H1 (cell line): ENCODE results near the gene RAB3GAP2. TPM values are rescaled to one million over a fixed set of nuclear protein-coding genes. Genes with fewer than 3 reads are reported as not detected.

Experiments used
- CTCF ChIA-PET: fragments of 300-600 bp; sonication (Branson Sonifier 250); formaldehyde crosslinking; loops from one replicate; lab custom pipeline; 2021; ENCODE audit not compliant: partially characterized antibody; lab: Charles Lee
- POLR2A ChIA-PET: fragments of 300-600 bp; sonication (Branson Sonifier 250); formaldehyde crosslinking; loops from one replicate; lab custom pipeline; 2021; ENCODE audit warnings: inconsistent platforms; ENCODE audit not compliant: partially characterized antibody; lab: Charles Lee
- DNase-seq, 2 experiments: peaks; one replicate each; pipeline versions ENCODE4 v3.0.0 to v3.0.0-alpha.2; 2010 to 2022; ENCODE audit warnings: low spot score in 2 of 2, low read depth in 1 of 2, mixed read lengths in 1 of 2
- FAIRE-seq: peaks from 2 replicates; lab custom pipeline; 2011; peaks lifted over from hg19 to GRCh38; lab: Jason Lieb, UNC
- H2AFZ ChIP-seq: 2 replicates; pipeline ENCODE4 v1.8.1; 2012; ENCODE audit warnings: low read length, inconsistent platforms
- H2AK5ac ChIP-seq: 2 replicates; pipeline ENCODE4 v1.6.1; 2013; ENCODE audit warnings: low read depth, low read length
- H2BK120ac ChIP-seq: replicated peaks from 2 replicates; pipeline ENCODE3; 2013; ENCODE audit warnings: low read depth, low read length, inconsistent platforms
- H2BK12ac ChIP-seq: 2 replicates; pipeline ENCODE4 v1.6.1; 2013; ENCODE audit warnings: low read depth, low read length
- H2BK15ac ChIP-seq: 2 replicates; pipeline ENCODE4 v1.6.1; 2013; ENCODE audit warnings: low read length
- H2BK20ac ChIP-seq: 2 replicates; pipeline ENCODE4 v1.6.1; 2013; ENCODE audit warnings: low read length
- H2BK5ac ChIP-seq: 2 replicates; pipeline ENCODE4 v1.6.1; 2013; ENCODE audit warnings: low read depth, low read length
- H3K14ac ChIP-seq: 2 replicates; pipeline ENCODE4 v1.6.1; 2013; ENCODE audit warnings: inconsistent platforms; ENCODE audit not compliant: insufficient read length
- H3K18ac ChIP-seq: 2 replicates; pipeline ENCODE4 v1.6.1; 2013; ENCODE audit warnings: low read length; ENCODE audit errors: extremely low read depth
- H3K23ac ChIP-seq: 2 replicates; pipeline ENCODE4 v1.6.1; 2013; ENCODE audit warnings: inconsistent platforms; ENCODE audit not compliant: insufficient read length
- H3K23me2 ChIP-seq: 2 replicates; pipeline ENCODE4 v1.6.1; 2013; ENCODE audit warnings: low read depth, low read length
- H3K27ac ChIP-seq: 2 replicates; pipeline ENCODE4 v1.6.1; 2011; ENCODE audit warnings: low read depth, low read length, inconsistent platforms
- H3K27me3 ChIP-seq, 4 experiments: replicated peaks in 1 of 4; 1 replicate in 1 of 4; 2 replicates in 3 of 4; pipeline versions ENCODE4 v1.6.1 to v1.8.1; 2011 to 2013; ENCODE audit warnings: low read length in 3 of 4, mild to moderate bottlenecking in 3 of 4, inconsistent platforms in 2 of 4, mixed read lengths in 2 of 4, moderate library complexity in 1 of 4; ENCODE audit not compliant: control insufficient read depth in 3 of 4, insufficient read depth in 3 of 4; ENCODE audit errors: extremely low read depth in 1 of 4
- H3K36me3 ChIP-seq, 4 experiments: 2 replicates each; pipeline versions ENCODE4 v1.6.1 to v1.8.1; 2011 to 2013; ENCODE audit warnings: mild to moderate bottlenecking in 4 of 4, low read length in 3 of 4, moderate library complexity in 2 of 4, control low read depth in 1 of 4, inconsistent platforms in 1 of 4; ENCODE audit not compliant: insufficient read depth in 4 of 4, control insufficient read depth in 2 of 4
- H3K4ac ChIP-seq: replicated peaks from 2 replicates; pipeline ENCODE3; 2013; ENCODE audit warnings: low read length, low read depth, mixed read lengths, inconsistent platforms; ENCODE audit not compliant: insufficient read length
- H3K4me1 ChIP-seq, 4 experiments: replicated peaks in 1 of 4; 1 replicate in 1 of 4; 2 replicates in 3 of 4; pipeline versions ENCODE4 v1.6.1 to v1.8.1; 2011 to 2013; ENCODE audit warnings: low read length in 3 of 4, inconsistent platforms in 2 of 4, mixed read lengths in 1 of 4; ENCODE audit not compliant: insufficient read depth in 4 of 4, control insufficient read depth in 3 of 4
- H3K4me2 ChIP-seq, 2 experiments: 2 replicates each; pipeline versions ENCODE4 v1.6.1 to v1.8.1; 2011 to 2013; ENCODE audit warnings: low read depth in 2 of 2, low read length in 2 of 2, control low read depth in 1 of 2, inconsistent platforms in 1 of 2, mild to moderate bottlenecking in 1 of 2; ENCODE audit not compliant: insufficient read depth in 1 of 2
- H3K4me3 ChIP-seq, 4 experiments: fragments of 200-600, 300-600 bp in 1 of 4; sonication (generic), shearing (Covaris generic), sonication (Bioruptor Twin) in 1 of 4; 2 replicates each; pipeline versions ENCODE4 v1.5.1 to v1.8.1; 2011 to 2016; ENCODE audit warnings: low read length in 4 of 4, low read depth in 3 of 4, control low read depth in 2 of 4, inconsistent platforms in 2 of 4, mild to moderate bottlenecking in 2 of 4, mixed read lengths in 1 of 4, moderate library complexity in 1 of 4; ENCODE audit not compliant: insufficient read depth in 2 of 4; ENCODE audit errors: extremely low read depth in 1 of 4
- H3K56ac ChIP-seq: replicated peaks from 2 replicates; pipeline ENCODE3; 2013; ENCODE audit warnings: low read depth, mild to moderate bottlenecking, mixed read lengths, low read length, inconsistent platforms; ENCODE audit not compliant: insufficient read length
- H3K79me1 ChIP-seq: 2 replicates; pipeline ENCODE4 v1.6.1; 2013; ENCODE audit warnings: low read depth, low read length, control low read depth
- H3K79me2 ChIP-seq, 2 experiments: 2 replicates each; pipeline versions ENCODE4 v1.6.1 to v1.8.1; 2012 to 2013; ENCODE audit warnings: low read length in 2 of 2, mild to moderate bottlenecking in 2 of 2, inconsistent platforms in 1 of 2; ENCODE audit not compliant: insufficient read depth in 2 of 2, control insufficient read depth in 1 of 2
- H3K9ac ChIP-seq, 4 experiments: replicated peaks in 1 of 4; 1 replicate in 1 of 4; 2 replicates in 3 of 4; pipeline versions ENCODE4 v1.6.1 to v1.8.1; 2011 to 2013; ENCODE audit warnings: low read depth in 3 of 4, low read length in 3 of 4, control low read depth in 2 of 4, mild to moderate bottlenecking in 2 of 4, moderate library complexity in 2 of 4, inconsistent platforms in 1 of 4; ENCODE audit errors: extremely low read depth in 1 of 4
- H3K9me3 ChIP-seq, 2 experiments: 2 replicates each; pipeline versions ENCODE4 v1.6.1 to v1.8.1; 2012 to 2013; ENCODE audit warnings: mild to moderate bottlenecking in 2 of 2, moderate library complexity in 2 of 2, control low read depth in 1 of 2, inconsistent platforms in 1 of 2, low read depth in 1 of 2, low read length in 1 of 2, mixed read lengths in 1 of 2; ENCODE audit not compliant: insufficient read depth in 2 of 2
- H4K20me1 ChIP-seq, 2 experiments: replicated peaks in 1 of 2; 2 replicates each; pipeline versions ENCODE3 to v1.8.1; 2011 to 2013; ENCODE audit warnings: inconsistent platforms in 2 of 2, low read length in 2 of 2, mild to moderate bottlenecking in 1 of 2; ENCODE audit not compliant: insufficient read depth in 2 of 2, control insufficient read depth in 1 of 2
- H4K5ac ChIP-seq: 2 replicates; pipeline ENCODE4 v1.6.1; 2013; ENCODE audit warnings: low read length, low read depth, mixed read lengths, inconsistent platforms; ENCODE audit not compliant: insufficient read length
- H4K8ac ChIP-seq: 2 replicates; pipeline ENCODE4 v1.8.0; 2013; ENCODE audit warnings: mild to moderate bottlenecking, moderate library complexity, low read length, inconsistent platforms; ENCODE audit not compliant: insufficient read depth; ENCODE audit errors: extremely low read depth
- H4K91ac ChIP-seq: replicated peaks from 2 replicates; pipeline ENCODE3; 2013; ENCODE audit warnings: low read length, mixed read lengths, inconsistent platforms; ENCODE audit not compliant: insufficient read length
- BCL11A ChIP-seq, 2 experiments: IDR thresholded peaks; one replicate each; pipeline ENCODE4 v1.6.1; 2011; ENCODE audit warnings: low read depth in 2 of 2, low read length in 2 of 2, mild to moderate bottlenecking in 2 of 2
- CEBPB ChIP-seq: IDR thresholded peaks from 2 replicates; pipeline ENCODE4 v1.6.1; 2012; ENCODE audit warnings: low read depth, low read length
- CTBP2 ChIP-seq: IDR thresholded peaks from 2 replicates; pipeline ENCODE4 v1.7.0; 2011; ENCODE audit warnings: borderline replicate concordance, mild to moderate bottlenecking, moderate library complexity, mixed read lengths, low read length; ENCODE audit not compliant: insufficient read depth, insufficient read length
- KDM1A ChIP-seq: fragments of 200-600, 300-600 bp; sonication (generic); IDR thresholded peaks from 2 replicates; pipeline ENCODE4 v1.7.1; 2016; ENCODE audit warnings: mild to moderate bottlenecking, low read length, borderline replicate concordance
- POU5F1 ChIP-seq: IDR thresholded peaks from 2 replicates; pipeline ENCODE4 v1.6.1; 2011; ENCODE audit warnings: low read depth, mild to moderate bottlenecking, low read length, moderate library complexity
- RAD21 ChIP-seq, 2 experiments: IDR thresholded peaks in 1 of 2; conservative IDR thresholded peaks in 1 of 2; 2 replicates each; pipeline ENCODE4 v1.6.1; 2011; ENCODE audit warnings: low read depth in 2 of 2, low read length in 2 of 2, improper control_type of control experiment in 1 of 2, inconsistent platforms in 1 of 2, mild to moderate bottlenecking in 1 of 2, moderate library complexity in 1 of 2
- RBBP5 ChIP-seq: IDR thresholded peaks from 2 replicates; pipeline ENCODE4 v1.7.1; 2012; ENCODE audit warnings: low read depth, mild to moderate bottlenecking, inconsistent platforms, low read length, moderate library complexity, borderline replicate concordance
- SIN3A ChIP-seq, 2 experiments: IDR thresholded peaks in 1 of 2; conservative IDR thresholded peaks in 1 of 2; 2 replicates each; pipeline ENCODE4 v1.6.1; 2011 to 2012; ENCODE audit warnings: low read length in 2 of 2, improper control_type of control experiment in 1 of 2, low read depth in 1 of 2, mild to moderate bottlenecking in 1 of 2
- SUZ12 ChIP-seq: fragments of 200-600 bp; sonication (generic); IDR thresholded peaks from 2 replicates; pipeline ENCODE4 v1.6.1; 2012; ENCODE audit warnings: mild to moderate bottlenecking, inconsistent platforms, low read length, moderate library complexity, mixed read lengths
- TAF7 ChIP-seq: optimal IDR thresholded peaks from 2 replicates; pipeline ENCODE3; 2011; ENCODE audit warnings: low read depth, mild to moderate bottlenecking, inconsistent platforms, low read length, moderate library complexity, borderline replicate concordance
- TCF12 ChIP-seq: IDR thresholded peaks from 2 replicates; pipeline ENCODE4 v1.6.1; 2011; ENCODE audit warnings: low read depth, mild to moderate bottlenecking, low read length
- WGBS, 2 experiments: shearing (Covaris generic) in 1 of 2; methylation state at CpG; one replicate each; pipeline versions ENCODE4 v1.1.6 to v1.1.7; 2013 to 2015; ENCODE audit warnings: low lambda C conversion rate in 2 of 2, mixed read lengths in 2 of 2, inconsistent platforms in 1 of 2, low coverage in 1 of 2, missing lambda C conversion rate in 1 of 2; ENCODE audit not compliant: insufficient replicate concordance in 2 of 2, insufficient coverage in 1 of 2, insufficient read length in 1 of 2; ENCODE audit errors: extremely low coverage in 1 of 2, missing lambda C conversion rate in 1 of 2; 5-methylcytosine and 5-hydroxymethylcytosine counted together
- polyA plus RNA-seq, 7 experiments: library from polyadenylated mRNA; depleted of rRNA in 3 of 7; stranded (reverse) in 5 of 7; unstranded in 2 of 7; fragments of >200 nt in 5 of 7; fragments of 200-250 nt in 2 of 7; gene quantifications; 1 replicate in 5 of 7; 2 replicates in 1 of 7; 4 replicates in 1 of 7; pipeline versions ENCODE4 v1.2.1 to v1.2.3, GENCODE V29; 2011 to 2013; ENCODE audit warnings: missing spikeins in 2 of 7, mixed read lengths in 2 of 7
- total RNA-seq: library from RNA; stranded (reverse); fragmentation: NEBNext Ultra II Directional; extraction: Animal tissue kit (Norgen Biotek cat#: 25700); gene quantifications from 2 replicates; pipeline ENCODE4 v1.2.1, GENCODE V29; 2021
- TF ChIP-seq, protein P1 (sequence below): IDR thresholded peaks from 2 replicates; pipeline ENCODE4 v1.6.1; 2011; ENCODE audit warnings: low read depth, mild to moderate bottlenecking, low read length; ENCODE audit not compliant: insufficient read depth

The RAB3GAP2 gene
- total and polyA plus RNA-seq, 2 of the 8 experiments (the other 6 are each of a cell fraction or from before 2014, with no cell fraction given) = 19.7 to 52.7 TPM

DNA sequence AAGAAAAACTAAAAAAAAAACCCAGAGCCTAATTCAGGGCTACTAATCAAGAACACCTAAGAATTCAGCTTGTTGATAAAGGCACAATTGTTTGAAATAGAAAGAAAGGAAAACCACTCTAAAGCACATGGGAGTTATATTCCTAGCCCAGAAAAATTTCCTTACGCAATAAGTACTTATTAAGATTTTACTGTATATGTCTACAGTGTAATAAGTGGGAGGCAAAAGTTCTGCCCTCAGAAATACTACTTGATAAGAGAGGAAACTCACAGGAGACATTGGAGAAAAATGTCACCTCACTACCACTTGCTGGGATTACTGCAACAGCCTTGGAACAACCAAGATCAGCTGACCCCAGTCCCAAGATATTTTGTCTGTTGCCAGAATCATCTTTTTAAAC, 112.2 kb downstream of the RAB3GAP2 start:
- DNase-seq (no peak), FAIRE-seq (no peak)
- H3K14ac ChIP-seq = no peak overlapping the region
- no peak overlapping the region for H2BK20ac ChIP-seq
- no peaks in the 10 kb centered on the region for H3K79me1 ChIP-seq
- no peak overlapping the region for H3K56ac ChIP-seq
- H3K4me2 ChIP-seq = no peak overlapping the region
- ChIA-PET POLR2A (interaction anchor here (0.9 to 1.7 kb wide), 2 partner anchors 14 to 17 kb away, joined by 3 to 4 read pairs; no protein-coding TSS in a partner anchor), CTCF (interaction anchor here (1.4 kb wide), 1 partner anchor 13 kb away, joined by 5 read pairs; no protein-coding TSS in a partner anchor)
- no peak overlapping the region for H2AFZ ChIP-seq
- H3K27ac ChIP-seq = no peak overlapping the region
- no peaks in the 10 kb centered on the region for H3K4me1 ChIP-seq
- H4K8ac ChIP-seq = no peak overlapping the region
- no peak overlapping the region for H3K4me3 ChIP-seq
- H4K20me1 ChIP-seq = peaks cover 0 to 1% of the 10 kb centered on the region in 2 experiments
- no peaks in the 10 kb centered on the region for H3K79me2 ChIP-seq
- H4K91ac ChIP-seq = no peak overlapping the region
- no peak overlapping the region for H2BK15ac ChIP-seq
- H2AK5ac ChIP-seq = no peak overlapping the region
- no peak overlapping the region for H4K5ac ChIP-seq
- no peak overlapping the region for H2BK120ac ChIP-seq
- H2BK12ac ChIP-seq = no peak overlapping the region
- no peaks in the 10 kb centered on the region for H3K27me3 ChIP-seq
- H3K4ac ChIP-seq = no peak overlapping the region
- H3K9me3 ChIP-seq = no peaks in the 10 kb centered on the region
- TF ChIP-seq RAD21 (IDR thresholded peaks at IDR 0.05 in 1 of 2, conservative IDR thresholded peaks at IDR 0.05 in 1 of 2; ENCODE audit: low read depth in 2 of 2, low read length in 2 of 2) (no peak), POU5F1 (no peak), CEBPB (no peak), SIN3A (conservative IDR thresholded peaks at IDR 0.05 in 1 of 2, IDR thresholded peaks at IDR 0.05 in 1 of 2; ENCODE audit: low read depth in 1 of 2, low read length in 2 of 2) (no peak), BCL11A (IDR thresholded peaks at IDR 0.05; ENCODE audit: low read depth in 2 of 2, low read length in 2 of 2) (no peak), RBBP5 (no peak), TAF7 (no peak), KDM1A (no peak), SUZ12 (no peak), TCF12 (no peak), CTBP2 (no peak)
- TF ChIP-seq, protein P1, sequence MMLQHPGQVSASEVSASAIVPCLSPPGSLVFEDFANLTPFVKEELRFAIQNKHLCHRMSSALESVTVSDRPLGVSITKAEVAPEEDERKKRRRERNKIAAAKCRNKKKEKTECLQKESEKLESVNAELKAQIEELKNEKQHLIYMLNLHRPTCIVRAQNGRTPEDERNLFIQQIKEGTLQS = no peak
- H2BK5ac ChIP-seq = no peak overlapping the region
- H3K23me2 ChIP-seq = no peaks in the 10 kb centered on the region
- H3K9ac ChIP-seq = no peak overlapping the region
- H3K18ac ChIP-seq = no peak overlapping the region
- no peak overlapping the region for H3K23ac ChIP-seq
- 95% methylated on average over 1 of the region's 1 CpG; no CpG with 5 or more reads in 1 of the 2 experiments for WGBS, 2 experiments
- H3K36me3 ChIP-seq = peaks cover 0 to 42% (median 21%) of the 10 kb centered on the region in 4 experiments; a peak in 6 of 8 replicates
